Stomach (tissue), 4 donors: ENCODE measurements around the gene LONRF2.

Source experiments
- EP300 ChIP-seq: sonication (generic); formaldehyde crosslinking; IDR thresholded peaks from one replicate; pipeline ENCODE4 v1.6.1; 2017; ENCODE audit warnings: antibody characterized with exemption
- POLR2A ChIP-seq, 4 donors: fragments of 450-650 bp; IDR thresholded peaks; one replicate each; pipeline ENCODE4 v1.6.1; 2016; ENCODE audit warnings: antibody characterized with exemption in 4 of 4, control low read depth in 2 of 4, mild to moderate bottlenecking in 1 of 4, moderate library complexity in 1 of 4
- TF ChIP-seq, protein P1 (sequence below), 7 experiments: fragments of 450-650 bp in 4 of 7; fragments of 200-600 bp in 3 of 7; sonication (generic) in 3 of 7; IDR thresholded peaks; one replicate each; pipeline ENCODE4 v1.5.1; 2016 to 2019; ENCODE audit warnings: antibody characterized with exemption in 7 of 7, control low read depth in 2 of 7, mild to moderate bottlenecking in 1 of 7

- TF ChIP-seq, protein P1, sequence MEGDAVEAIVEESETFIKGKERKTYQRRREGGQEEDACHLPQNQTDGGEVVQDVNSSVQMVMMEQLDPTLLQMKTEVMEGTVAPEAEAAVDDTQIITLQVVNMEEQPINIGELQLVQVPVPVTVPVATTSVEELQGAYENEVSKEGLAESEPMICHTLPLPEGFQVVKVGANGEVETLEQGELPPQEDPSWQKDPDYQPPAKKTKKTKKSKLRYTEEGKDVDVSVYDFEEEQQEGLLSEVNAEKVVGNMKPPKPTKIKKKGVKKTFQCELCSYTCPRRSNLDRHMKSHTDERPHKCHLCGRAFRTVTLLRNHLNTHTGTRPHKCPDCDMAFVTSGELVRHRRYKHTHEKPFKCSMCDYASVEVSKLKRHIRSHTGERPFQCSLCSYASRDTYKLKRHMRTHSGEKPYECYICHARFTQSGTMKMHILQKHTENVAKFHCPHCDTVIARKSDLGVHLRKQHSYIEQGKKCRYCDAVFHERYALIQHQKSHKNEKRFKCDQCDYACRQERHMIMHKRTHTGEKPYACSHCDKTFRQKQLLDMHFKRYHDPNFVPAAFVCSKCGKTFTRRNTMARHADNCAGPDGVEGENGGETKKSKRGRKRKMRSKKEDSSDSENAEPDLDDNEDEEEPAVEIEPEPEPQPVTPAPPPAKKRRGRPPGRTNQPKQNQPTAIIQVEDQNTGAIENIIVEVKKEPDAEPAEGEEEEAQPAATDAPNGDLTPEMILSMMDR (IDR thresholded peaks at IDR 0.05), result no peak
- TF ChIP-seq EP300 (no peak), POLR2A (IDR thresholded peaks at IDR 0.05) (no peak)
Measured at GRCh38 chr2:100278501-100278900, 43.8 kb downstream of the LONRF2 start.
